ENCODE data around the gene PDE8B. TPM values are rescaled to one million over a fixed set of nuclear protein-coding genes. Genes with fewer than 3 reads are reported as not detected.

PDE8B gene
- total and polyA plus RNA-seq, 2 experiments from 2014 or later: 0.45 to 0.91 TPM

DNA sequence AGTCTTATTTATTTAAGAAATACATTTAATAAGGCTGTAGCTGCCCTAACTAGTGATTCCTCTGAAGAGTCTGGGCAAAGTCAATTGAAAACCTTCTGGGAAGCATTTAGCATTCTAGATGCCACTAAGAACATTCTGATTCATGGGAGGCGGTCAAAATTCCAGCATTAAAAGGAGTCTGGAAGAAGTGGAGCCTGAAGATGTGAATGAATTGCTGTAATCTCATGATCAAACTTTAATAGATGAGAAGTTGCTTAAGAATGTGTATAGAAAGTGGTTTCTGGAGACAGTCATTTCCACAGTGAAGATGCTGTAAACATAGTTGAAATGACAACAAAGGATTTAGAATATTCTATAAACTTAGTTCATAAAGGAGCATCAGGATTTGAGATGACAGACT is 220.2 kb downstream of the PDE8B start:
- no peak overlapping the region for H3K4me3 ChIP-seq
- no peak for DNase-seq (ENCODE audit: low spot score)
- peaks cover 3% of the 10 kb centered on the region; the same call in 1 of the 3 replicates for H3K36me3 Mint-ChIP-seq (ENCODE audit: low read depth)
- TF ChIP-seq STAT1 (IDR thresholded peaks at IDR 0.05; ENCODE audit: unreplicated experiment) (no peak), POLR2AphosphoS5 (IDR thresholded peaks at IDR 0.05; ENCODE audit: low read depth) (no peak), JUNB (IDR thresholded peaks at IDR 0.05; ENCODE audit: unreplicated experiment) (no peak)
- H3F3A ChIP-seq (replicated peaks; ENCODE audit: low read depth): no peaks in the 10 kb centered on the region
- H3K27ac ChIP-seq (ENCODE audit: low read depth): no peak overlapping the region
- H3K27ac Mint-ChIP-seq: no peak overlapping the region
- 0 out of 2 replicates have a peak, but pooled peaks cover 7% of the 10 kb centered on the region for H3K36me3 ChIP-seq (ENCODE audit: insufficient read depth)
- no peaks in the 10 kb centered on the region for H3K4me1 ChIP-seq (ENCODE audit: insufficient read depth)
- no peak for ATAC-seq
- no peaks in the 10 kb centered on the region for H3K9me3 Mint-ChIP-seq
- H3K27me3 ChIP-seq (ENCODE audit: insufficient read depth): no peaks in the 10 kb centered on the region
- no peak overlapping the region for H3K4me3 Mint-ChIP-seq
- no peaks in the 10 kb centered on the region for H3K79me2 ChIP-seq (replicated peaks; ENCODE audit: insufficient read depth)
- H3K4me1 Mint-ChIP-seq: no peaks in the 10 kb centered on the region
- peaks cover 2% of the 10 kb centered on the region for H3K27me3 Mint-ChIP-seq (ENCODE audit: insufficient read depth, low read depth, poor library complexity)
- H4K20me1 ChIP-seq (replicated peaks; ENCODE audit: insufficient read depth): no peaks in the 10 kb centered on the region
- no peak overlapping the region for H3K4me2 ChIP-seq
- no peaks in the 10 kb centered on the region for H3K9me2 ChIP-seq (ENCODE audit: insufficient read depth)
- no peak overlapping the region for H2AFZ ChIP-seq

DNA sequence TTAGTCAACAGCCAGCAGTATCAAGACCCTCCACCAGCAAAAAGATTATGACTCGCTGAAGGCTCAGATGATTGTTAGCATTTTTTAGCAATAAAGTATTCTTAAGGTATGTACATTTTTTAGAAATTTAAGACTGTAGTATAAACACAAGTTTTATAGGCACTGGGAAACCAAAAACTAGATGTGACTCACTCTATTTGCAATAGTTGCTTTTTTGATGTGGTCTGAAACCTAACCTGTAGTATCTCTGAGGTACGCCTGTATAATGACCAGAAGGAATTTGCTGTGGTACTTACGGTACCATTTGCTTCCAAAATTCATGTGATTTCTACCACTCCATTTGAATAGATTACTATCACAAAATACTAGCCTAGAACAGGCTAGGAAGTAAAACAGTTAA is 220.8 kb downstream of the PDE8B start:
- H3F3A ChIP-seq (replicated peaks; ENCODE audit: low read depth): no peaks in the 10 kb centered on the region
- no peak overlapping the region for H3K27ac ChIP-seq (ENCODE audit: low read depth)
- H4K20me1 ChIP-seq (replicated peaks; ENCODE audit: insufficient read depth): no peaks in the 10 kb centered on the region
- Mint-ChIP-seq H3K27ac (no peak overlapping the region), H3K27me3 (ENCODE audit: insufficient read depth, low read depth, poor library complexity) (peaks cover 2% of the 10 kb centered on the region), H3K9me3 (no peaks in the 10 kb centered on the region), H3K4me3 (no peak overlapping the region), H3K4me1 (no peaks in the 10 kb centered on the region), H3K36me3 (ENCODE audit: low read depth) (peaks cover 4% of the 10 kb centered on the region; the same call in 1 of the 3 replicates)
- no peaks in the 10 kb centered on the region for H3K4me1 ChIP-seq (ENCODE audit: insufficient read depth)
- no peaks in the 10 kb centered on the region for H3K9me2 ChIP-seq (ENCODE audit: insufficient read depth)
- no peaks in the 10 kb centered on the region for H3K79me2 ChIP-seq (replicated peaks; ENCODE audit: insufficient read depth)
- TF ChIP-seq ZNF331 (CRISPR knock-in tag; IDR thresholded peaks at IDR 0.05; ENCODE audit: low read depth): no peak
- TF ChIP-seq EZH2phosphoT487 (IDR thresholded peaks at IDR 0.05; ENCODE audit: unreplicated experiment): no peak
- TF ChIP-seq, protein P1, sequence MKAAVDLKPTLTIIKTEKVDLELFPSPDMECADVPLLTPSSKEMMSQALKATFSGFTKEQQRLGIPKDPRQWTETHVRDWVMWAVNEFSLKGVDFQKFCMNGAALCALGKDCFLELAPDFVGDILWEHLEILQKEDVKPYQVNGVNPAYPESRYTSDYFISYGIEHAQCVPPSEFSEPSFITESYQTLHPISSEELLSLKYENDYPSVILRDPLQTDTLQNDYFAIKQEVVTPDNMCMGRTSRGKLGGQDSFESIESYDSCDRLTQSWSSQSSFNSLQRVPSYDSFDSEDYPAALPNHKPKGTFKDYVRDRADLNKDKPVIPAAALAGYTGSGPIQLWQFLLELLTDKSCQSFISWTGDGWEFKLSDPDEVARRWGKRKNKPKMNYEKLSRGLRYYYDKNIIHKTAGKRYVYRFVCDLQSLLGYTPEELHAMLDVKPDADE (IDR thresholded peaks at IDR 0.05): no peak
- TF ChIP-seq POLR2AphosphoS5 (IDR thresholded peaks at IDR 0.05; ENCODE audit: low read depth): no peak
- no peak for TF ChIP-seq CREB1 (CRISPR knock-in tag; IDR thresholded peaks at IDR 0.05; ENCODE audit: low read depth)
- TF ChIP-seq, protein P2, sequence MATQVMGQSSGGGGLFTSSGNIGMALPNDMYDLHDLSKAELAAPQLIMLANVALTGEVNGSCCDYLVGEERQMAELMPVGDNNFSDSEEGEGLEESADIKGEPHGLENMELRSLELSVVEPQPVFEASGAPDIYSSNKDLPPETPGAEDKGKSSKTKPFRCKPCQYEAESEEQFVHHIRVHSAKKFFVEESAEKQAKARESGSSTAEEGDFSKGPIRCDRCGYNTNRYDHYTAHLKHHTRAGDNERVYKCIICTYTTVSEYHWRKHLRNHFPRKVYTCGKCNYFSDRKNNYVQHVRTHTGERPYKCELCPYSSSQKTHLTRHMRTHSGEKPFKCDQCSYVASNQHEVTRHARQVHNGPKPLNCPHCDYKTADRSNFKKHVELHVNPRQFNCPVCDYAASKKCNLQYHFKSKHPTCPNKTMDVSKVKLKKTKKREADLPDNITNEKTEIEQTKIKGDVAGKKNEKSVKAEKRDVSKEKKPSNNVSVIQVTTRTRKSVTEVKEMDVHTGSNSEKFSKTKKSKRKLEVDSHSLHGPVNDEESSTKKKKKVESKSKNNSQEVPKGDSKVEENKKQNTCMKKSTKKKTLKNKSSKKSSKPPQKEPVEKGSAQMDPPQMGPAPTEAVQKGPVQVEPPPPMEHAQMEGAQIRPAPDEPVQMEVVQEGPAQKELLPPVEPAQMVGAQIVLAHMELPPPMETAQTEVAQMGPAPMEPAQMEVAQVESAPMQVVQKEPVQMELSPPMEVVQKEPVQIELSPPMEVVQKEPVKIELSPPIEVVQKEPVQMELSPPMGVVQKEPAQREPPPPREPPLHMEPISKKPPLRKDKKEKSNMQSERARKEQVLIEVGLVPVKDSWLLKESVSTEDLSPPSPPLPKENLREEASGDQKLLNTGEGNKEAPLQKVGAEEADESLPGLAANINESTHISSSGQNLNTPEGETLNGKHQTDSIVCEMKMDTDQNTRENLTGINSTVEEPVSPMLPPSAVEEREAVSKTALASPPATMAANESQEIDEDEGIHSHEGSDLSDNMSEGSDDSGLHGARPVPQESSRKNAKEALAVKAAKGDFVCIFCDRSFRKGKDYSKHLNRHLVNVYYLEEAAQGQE (IDR thresholded peaks at IDR 0.05; ENCODE audit: unreplicated experiment): no peak
- TF ChIP-seq NANOG (IDR thresholded peaks at IDR 0.05; ENCODE audit: borderline replicate concordance): no peak
- TF ChIP-seq JUNB (IDR thresholded peaks at IDR 0.05; ENCODE audit: unreplicated experiment): no peak
- no peak for TF ChIP-seq STAT1 (IDR thresholded peaks at IDR 0.05; ENCODE audit: unreplicated experiment)
- TF ChIP-seq, protein P3, sequence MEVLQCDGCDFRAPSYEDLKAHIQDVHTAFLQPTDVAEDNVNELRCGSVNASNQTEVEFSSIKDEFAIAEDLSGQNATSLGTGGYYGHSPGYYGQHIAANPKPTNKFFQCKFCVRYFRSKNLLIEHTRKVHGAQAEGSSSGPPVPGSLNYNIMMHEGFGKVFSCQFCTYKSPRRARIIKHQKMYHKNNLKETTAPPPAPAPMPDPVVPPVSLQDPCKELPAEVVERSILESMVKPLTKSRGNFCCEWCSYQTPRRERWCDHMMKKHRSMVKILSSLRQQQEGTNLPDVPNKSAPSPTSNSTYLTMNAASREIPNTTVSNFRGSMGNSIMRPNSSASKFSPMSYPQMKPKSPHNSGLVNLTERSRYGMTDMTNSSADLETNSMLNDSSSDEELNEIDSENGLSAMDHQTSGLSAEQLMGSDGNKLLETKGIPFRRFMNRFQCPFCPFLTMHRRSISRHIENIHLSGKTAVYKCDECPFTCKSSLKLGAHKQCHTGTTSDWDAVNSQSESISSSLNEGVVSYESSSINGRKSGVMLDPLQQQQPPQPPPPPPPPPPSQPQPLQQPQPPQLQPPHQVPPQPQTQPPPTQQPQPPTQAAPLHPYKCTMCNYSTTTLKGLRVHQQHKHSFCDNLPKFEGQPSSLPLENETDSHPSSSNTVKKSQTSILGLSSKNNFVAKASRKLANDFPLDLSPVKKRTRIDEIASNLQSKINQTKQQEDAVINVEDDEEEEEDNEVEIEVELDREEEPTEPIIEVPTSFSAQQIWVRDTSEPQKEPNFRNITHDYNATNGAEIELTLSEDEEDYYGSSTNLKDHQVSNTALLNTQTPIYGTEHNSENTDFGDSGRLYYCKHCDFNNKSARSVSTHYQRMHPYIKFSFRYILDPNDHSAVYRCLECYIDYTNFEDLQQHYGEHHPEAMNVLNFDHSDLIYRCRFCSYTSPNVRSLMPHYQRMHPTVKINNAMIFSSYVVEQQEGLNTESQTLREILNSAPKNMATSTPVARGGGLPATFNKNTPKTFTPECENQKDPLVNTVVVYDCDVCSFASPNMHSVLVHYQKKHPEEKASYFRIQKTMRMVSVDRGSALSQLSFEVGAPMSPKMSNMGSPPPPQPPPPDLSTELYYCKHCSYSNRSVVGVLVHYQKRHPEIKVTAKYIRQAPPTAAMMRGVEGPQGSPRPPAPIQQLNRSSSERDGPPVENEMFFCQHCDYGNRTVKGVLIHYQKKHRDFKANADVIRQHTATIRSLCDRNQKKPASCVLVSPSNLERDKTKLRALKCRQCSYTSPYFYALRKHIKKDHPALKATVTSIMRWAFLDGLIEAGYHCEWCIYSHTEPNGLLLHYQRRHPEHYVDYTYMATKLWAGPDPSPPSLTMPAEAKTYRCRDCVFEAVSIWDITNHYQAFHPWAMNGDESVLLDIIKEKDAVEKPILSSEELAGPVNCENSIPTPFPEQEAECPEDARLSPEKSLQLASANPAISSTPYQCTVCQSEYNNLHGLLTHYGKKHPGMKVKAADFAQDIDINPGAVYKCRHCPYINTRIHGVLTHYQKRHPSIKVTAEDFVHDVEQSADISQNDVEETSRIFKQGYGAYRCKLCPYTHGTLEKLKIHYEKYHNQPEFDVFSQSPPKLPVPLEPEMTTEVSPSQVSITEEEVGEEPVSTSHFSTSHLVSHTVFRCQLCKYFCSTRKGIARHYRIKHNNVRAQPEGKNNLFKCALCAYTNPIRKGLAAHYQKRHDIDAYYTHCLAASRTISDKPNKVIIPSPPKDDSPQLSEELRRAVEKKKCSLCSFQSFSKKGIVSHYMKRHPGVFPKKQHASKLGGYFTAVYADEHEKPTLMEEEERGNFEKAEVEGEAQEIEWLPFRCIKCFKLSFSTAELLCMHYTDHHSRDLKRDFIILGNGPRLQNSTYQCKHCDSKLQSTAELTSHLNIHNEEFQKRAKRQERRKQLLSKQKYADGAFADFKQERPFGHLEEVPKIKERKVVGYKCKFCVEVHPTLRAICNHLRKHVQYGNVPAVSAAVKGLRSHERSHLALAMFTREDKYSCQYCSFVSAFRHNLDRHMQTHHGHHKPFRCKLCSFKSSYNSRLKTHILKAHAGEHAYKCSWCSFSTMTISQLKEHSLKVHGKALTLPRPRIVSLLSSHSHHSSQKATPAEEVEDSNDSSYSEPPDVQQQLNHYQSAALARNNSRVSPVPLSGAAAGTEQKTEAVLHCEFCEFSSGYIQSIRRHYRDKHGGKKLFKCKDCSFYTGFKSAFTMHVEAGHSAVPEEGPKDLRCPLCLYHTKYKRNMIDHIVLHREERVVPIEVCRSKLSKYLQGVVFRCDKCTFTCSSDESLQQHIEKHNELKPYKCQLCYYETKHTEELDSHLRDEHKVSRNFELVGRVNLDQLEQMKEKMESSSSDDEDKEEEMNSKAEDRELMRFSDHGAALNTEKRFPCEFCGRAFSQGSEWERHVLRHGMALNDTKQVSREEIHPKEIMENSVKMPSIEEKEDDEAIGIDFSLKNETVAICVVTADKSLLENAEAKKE (CRISPR knock-in tag; IDR thresholded peaks at IDR 0.05): no peak
- no peak for TF ChIP-seq ZNF114 (CRISPR knock-in tag; IDR thresholded peaks at IDR 0.05)
- H3K4me2 ChIP-seq: no peak overlapping the region
- H2AFZ ChIP-seq: no peak overlapping the region
- ATAC-seq (no peak), DNase-seq (ENCODE audit: low spot score) (no peak)
- 0 out of 2 replicates have a peak, but pooled peaks cover 7% of the 10 kb centered on the region for H3K36me3 ChIP-seq (ENCODE audit: insufficient read depth)
- H3K27me3 ChIP-seq (ENCODE audit: insufficient read depth): no peaks in the 10 kb centered on the region
- H3K4me3 ChIP-seq: no peak overlapping the region

Data from GM23338 (cell line).